HFFc6 (cell line): ENCODE measurements around the gene INPP5D. TPM values are rescaled to one million over a fixed set of nuclear protein-coding genes. Genes with fewer than 3 reads are reported as not detected.

Experiments
- DNase-seq: peaks from one replicate; pipeline ENCODE4 v3.0.0-alpha.2; 2018
- H3K27ac Mint-ChIP-seq: 2 replicates; pipeline ENCODE4 v1.8.0; 2020; ENCODE audit warnings: mild to moderate bottlenecking, mixed read lengths
- H3K27me3 Mint-ChIP-seq: 2 replicates; pipeline ENCODE4 v1.8.0; 2021; ENCODE audit warnings: mild to moderate bottlenecking, moderate library complexity, mixed read lengths; ENCODE audit not compliant: insufficient read depth
- H3K36me3 Mint-ChIP-seq: 2 replicates; pipeline ENCODE4 v1.8.0; 2021; ENCODE audit warnings: low read depth, mixed read lengths
- H3K4me1 Mint-ChIP-seq: 2 replicates; pipeline ENCODE4 v1.8.0; 2020; ENCODE audit warnings: low read depth, mixed read lengths
- H3K4me3 Mint-ChIP-seq: 2 replicates; pipeline ENCODE4 v1.8.0; 2020; ENCODE audit warnings: mild to moderate bottlenecking, moderate library complexity, mixed read lengths
- H3K9me3 Mint-ChIP-seq: 2 replicates; pipeline ENCODE4 v1.8.0; 2020; ENCODE audit warnings: mild to moderate bottlenecking, mixed read lengths
- total RNA-seq, 6 experiments: library from RNA; stranded (reverse); fragmentation: NEBNext Ultra II Directional; extraction: Animal tissue kit (Norgen Biotek cat#: 25700); gene quantifications; 2 replicates in 1 of 6; 3 replicates in 5 of 6; pipeline ENCODE4 v1.2.3, GENCODE V29; 2021
- TF ChIP-seq, protein P1 (sequence below): fragments of 200-600 bp; sonication (generic); IDR thresholded peaks from 2 replicates; pipeline ENCODE4 v1.5.0; 2021; ENCODE audit warnings: antibody characterized with exemption, mild to moderate bottlenecking

INPP5D gene
- total RNA-seq, 6 experiments from 2014 or later = 0.19 to 0.66 (median 0.43) TPM; not detected in 1

DNA sequence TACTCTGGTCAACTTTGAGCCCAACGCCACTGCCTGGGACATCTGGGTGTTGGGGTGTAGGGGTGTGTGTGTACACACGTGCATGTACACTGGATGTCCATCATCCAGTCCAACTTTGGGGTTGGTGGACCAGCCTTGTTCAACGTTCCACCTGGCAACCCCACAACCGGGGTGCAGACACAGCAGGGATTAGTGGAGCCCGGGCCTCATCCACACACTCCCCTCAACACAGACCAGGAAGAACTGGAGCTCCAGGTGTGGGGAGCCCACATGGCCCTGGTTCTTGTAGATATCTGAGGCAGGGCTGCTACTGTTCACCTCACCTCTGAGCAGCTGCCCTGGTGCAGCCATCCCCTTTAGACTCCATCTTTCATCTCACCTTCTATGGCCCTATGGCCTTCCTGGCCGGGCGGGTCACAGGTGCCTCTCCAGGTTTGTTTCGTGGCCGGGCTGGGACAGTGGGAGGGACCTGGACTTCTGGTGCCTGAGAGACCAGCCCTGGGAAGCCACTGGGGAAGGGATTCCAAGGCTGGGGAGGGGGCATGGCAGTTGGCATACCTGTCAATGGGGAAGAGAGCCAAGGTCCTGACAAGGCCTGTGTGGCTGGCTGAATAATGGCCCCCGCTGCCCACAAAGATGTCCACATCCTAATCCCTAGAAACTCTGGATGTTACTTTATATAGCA, 20.2 kb upstream of the INPP5D start:
- Mint-ChIP-seq H3K4me1 (peaks cover 10% of the 10 kb centered on the region), H3K9me3 (peaks cover 10% of the 10 kb centered on the region), H3K36me3 (peaks cover 4% of the 10 kb centered on the region; the same call in 1 of the 2 replicates), H3K4me3 (no peak overlapping the region), H3K27ac (no peak overlapping the region), H3K27me3 (peaks cover 46% of the 10 kb centered on the region)
- TF ChIP-seq, protein P1, sequence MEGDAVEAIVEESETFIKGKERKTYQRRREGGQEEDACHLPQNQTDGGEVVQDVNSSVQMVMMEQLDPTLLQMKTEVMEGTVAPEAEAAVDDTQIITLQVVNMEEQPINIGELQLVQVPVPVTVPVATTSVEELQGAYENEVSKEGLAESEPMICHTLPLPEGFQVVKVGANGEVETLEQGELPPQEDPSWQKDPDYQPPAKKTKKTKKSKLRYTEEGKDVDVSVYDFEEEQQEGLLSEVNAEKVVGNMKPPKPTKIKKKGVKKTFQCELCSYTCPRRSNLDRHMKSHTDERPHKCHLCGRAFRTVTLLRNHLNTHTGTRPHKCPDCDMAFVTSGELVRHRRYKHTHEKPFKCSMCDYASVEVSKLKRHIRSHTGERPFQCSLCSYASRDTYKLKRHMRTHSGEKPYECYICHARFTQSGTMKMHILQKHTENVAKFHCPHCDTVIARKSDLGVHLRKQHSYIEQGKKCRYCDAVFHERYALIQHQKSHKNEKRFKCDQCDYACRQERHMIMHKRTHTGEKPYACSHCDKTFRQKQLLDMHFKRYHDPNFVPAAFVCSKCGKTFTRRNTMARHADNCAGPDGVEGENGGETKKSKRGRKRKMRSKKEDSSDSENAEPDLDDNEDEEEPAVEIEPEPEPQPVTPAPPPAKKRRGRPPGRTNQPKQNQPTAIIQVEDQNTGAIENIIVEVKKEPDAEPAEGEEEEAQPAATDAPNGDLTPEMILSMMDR = no peak
- no peak for DNase-seq

DNA sequence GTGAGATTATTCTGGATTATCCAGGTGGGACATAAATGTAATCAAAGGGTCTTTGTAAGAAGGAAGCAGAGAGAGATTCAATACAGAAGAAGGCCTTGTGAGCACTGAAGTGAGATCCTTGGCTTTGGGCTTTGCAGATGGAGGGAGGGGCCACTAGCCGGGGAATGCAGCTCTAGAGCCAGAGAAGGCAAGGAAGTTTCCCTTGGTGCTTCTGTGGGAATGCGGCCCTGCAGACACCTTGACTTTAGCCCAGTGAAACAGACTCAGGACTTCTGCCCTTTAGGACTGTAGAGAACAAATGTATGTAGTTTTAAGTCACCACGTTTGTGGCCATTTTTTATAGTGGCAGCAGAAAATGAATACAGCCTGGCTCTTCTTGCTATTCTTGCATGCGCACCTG, 19.6 kb upstream of the INPP5D start:
- peaks cover 16% of the 10 kb centered on the region for H3K4me1 Mint-ChIP-seq
- H3K27me3 Mint-ChIP-seq = peaks cover 48% of the 10 kb centered on the region
- H3K27ac Mint-ChIP-seq = no peak overlapping the region
- no peak for DNase-seq
- H3K4me3 Mint-ChIP-seq = no peak overlapping the region
- peaks cover 4% of the 10 kb centered on the region; the same call in 1 of the 2 replicates for H3K36me3 Mint-ChIP-seq
- TF ChIP-seq, protein P1 = no peak
- H3K9me3 Mint-ChIP-seq = peaks cover 10% of the 10 kb centered on the region

DNA sequence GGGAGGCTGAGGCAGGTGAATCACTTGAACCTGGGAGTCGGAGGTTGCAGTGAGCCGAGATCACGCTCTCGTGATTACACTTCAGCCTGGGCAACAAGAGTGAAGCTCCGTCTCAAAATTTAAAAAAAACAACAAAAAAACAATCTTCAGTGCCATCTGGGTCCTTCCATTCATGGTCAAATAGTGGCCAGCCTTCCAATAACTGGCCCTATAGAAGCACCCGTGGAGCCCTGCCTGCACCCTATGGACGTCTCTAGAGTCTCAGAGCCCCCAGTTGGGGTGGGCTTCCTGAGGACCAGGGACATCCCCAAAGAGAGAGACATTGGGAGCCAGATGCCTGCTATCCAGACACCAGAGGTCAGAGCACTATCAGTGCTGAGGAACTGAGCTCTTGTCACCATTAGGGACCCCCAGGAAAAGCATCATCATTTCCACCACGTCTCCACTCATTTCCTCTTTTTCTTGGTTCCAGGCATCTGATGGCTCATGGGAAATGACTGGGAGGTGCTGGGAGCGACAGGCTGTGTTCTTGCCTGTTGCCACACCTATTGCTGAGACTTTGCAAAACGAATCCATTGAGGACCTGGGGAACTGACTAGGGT, 18.3 kb upstream of the INPP5D start:
- Mint-ChIP-seq H3K36me3 (peaks cover 4% of the 10 kb centered on the region; the same call in 1 of the 2 replicates), H3K4me1 (peaks cover 19% of the 10 kb centered on the region), H3K27me3 (peaks cover 52% of the 10 kb centered on the region), H3K4me3 (no peak overlapping the region), H3K9me3 (peaks cover 6% of the 10 kb centered on the region), H3K27ac (no peak overlapping the region)
- DNase-seq = no peak
- TF ChIP-seq, protein P1 = no peak

DNA sequence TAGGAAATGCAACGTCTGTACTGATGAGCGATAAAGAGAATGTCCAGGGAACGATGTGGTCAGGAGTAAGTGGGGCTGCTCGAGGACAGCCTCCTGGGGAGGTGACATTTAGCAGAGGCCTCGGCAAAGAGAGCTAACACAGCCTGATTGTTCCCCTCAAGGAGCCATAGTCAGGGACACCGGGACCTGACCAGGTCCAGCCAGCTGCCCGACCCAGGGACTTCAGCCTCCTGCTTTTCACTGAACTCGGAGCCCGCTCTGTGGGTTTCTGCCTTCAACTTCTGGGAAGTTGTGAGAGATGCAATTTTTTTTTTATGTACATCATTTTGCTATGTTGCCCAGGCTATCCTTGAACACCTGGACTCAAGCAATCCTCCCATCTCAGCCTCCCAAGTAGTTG, 17.6 kb upstream of the INPP5D start:
- Mint-ChIP-seq H3K9me3 (no peaks in the 10 kb centered on the region), H3K4me3 (no peak overlapping the region), H3K27me3 (peaks cover 54% of the 10 kb centered on the region), H3K4me1 (peaks cover 13% of the 10 kb centered on the region), H3K36me3 (peaks cover 4% of the 10 kb centered on the region; the same call in 1 of the 2 replicates), H3K27ac (no peak overlapping the region)
- TF ChIP-seq, protein P1 = no peak
- DNase-seq = no peak

DNA sequence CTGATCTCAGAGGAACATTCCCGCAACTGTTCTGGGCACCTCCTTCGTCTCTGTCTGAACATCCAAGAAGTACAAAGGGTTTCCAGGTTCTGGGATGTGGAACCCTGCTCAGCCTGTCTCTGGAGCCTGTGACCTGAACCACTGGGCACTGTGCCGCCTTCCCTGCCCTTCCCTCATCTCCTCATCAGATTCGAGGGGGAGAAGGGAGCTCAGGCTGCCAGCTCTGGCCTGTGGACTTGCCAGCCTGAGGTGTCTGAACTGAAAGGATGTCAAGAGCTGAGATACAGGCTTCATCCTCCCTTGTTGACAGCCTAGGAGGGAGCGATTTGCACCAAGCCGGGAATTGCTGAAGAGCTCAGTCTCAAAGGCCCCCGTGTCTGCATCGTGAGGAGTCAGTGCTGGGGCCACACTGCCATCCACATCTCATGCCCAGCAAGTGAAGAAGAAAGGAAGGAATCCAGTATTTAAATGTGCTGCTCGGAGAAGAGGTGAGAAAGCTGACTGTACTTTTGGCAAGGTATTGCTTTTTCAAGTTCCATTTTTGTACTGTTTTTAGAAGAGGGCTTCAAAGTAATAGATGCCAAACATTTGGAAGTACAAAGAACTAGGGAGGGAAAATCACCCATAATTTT, 15.1 kb upstream of the INPP5D start:
- Mint-ChIP-seq H3K27ac (no peak overlapping the region), H3K4me3 (no peak overlapping the region), H3K36me3 (no peaks in the 10 kb centered on the region; the same call in 1 of the 2 replicates), H3K9me3 (no peaks in the 10 kb centered on the region), H3K4me1 (peaks cover 13% of the 10 kb centered on the region), H3K27me3 (peaks cover 63% of the 10 kb centered on the region)
- TF ChIP-seq, protein P1 = no peak
- no peak for DNase-seq
